HCT116 (cell line): ENCODE results near the gene ZNF600.

ENCODE experiments used
- ATF3 ChIP-seq: IDR thresholded peaks from 2 replicates; pipeline ENCODE4 v1.6.1; 2012
- CEBPB ChIP-seq: IDR thresholded peaks from 2 replicates; pipeline ENCODE4 v1.6.1; 2012; ENCODE audit warnings: low read depth
- CTCF ChIP-seq, 3 experiments: fragments of 200-600 bp in 1 of 3; sonication (generic) in 1 of 3; IDR thresholded peaks in 2 of 3; conservative IDR thresholded peaks in 1 of 3; 2 replicates each; pipeline ENCODE4 v1.5.1; 2012 to 2017; ENCODE audit warnings: low read depth in 2 of 3, low read length in 2 of 3, antibody characterized with exemption in 1 of 3, borderline replicate concordance in 1 of 3, control low read depth in 1 of 3, mild to moderate bottlenecking in 1 of 3, mixed read lengths in 1 of 3, mixed run types in 1 of 3, moderate library complexity in 1 of 3; ENCODE audit not compliant: insufficient read depth in 1 of 3
- EZH2 ChIP-seq: fragments of 200-600 bp; sonication (generic); IDR thresholded peaks from 2 replicates; pipeline ENCODE4 v1.6.1; 2017; ENCODE audit warnings: antibody characterized with exemption, mixed run types
- EZH2phosphoT487 ChIP-seq: fragments of 200-600 bp; IDR thresholded peaks from 2 replicates; pipeline ENCODE4 v1.6.1; 2018; ENCODE audit warnings: antibody characterized with exemption, borderline replicate concordance
- POLR2A ChIP-seq: IDR thresholded peaks from 2 replicates; pipeline ENCODE4 v1.7.0; 2011; ENCODE audit warnings: borderline replicate concordance; ENCODE audit not compliant: insufficient read depth, insufficient read length; ENCODE audit errors: extremely low read depth
- POLR2AphosphoS5 ChIP-seq: IDR thresholded peaks from 2 replicates; pipeline ENCODE4 v1.6.1; 2011; ENCODE audit warnings: mild to moderate bottlenecking, low read depth, low read length, moderate library complexity
- REST ChIP-seq: IDR thresholded peaks from 2 replicates; pipeline ENCODE4 v1.6.1; 2012; ENCODE audit warnings: low read depth
- SIN3A ChIP-seq: IDR thresholded peaks from 2 replicates; pipeline ENCODE4 v1.6.1; 2012; ENCODE audit warnings: low read depth
- SP1 ChIP-seq: IDR thresholded peaks from 2 replicates; pipeline ENCODE4 v1.6.1; 2012; ENCODE audit warnings: low read depth
- YY1 ChIP-seq: IDR thresholded peaks from 2 replicates; pipeline ENCODE4 v1.6.1; 2011; ENCODE audit warnings: low read length, low read depth, moderate library complexity, mild to moderate bottlenecking; ENCODE audit not compliant: insufficient replicate concordance; ENCODE audit errors: extremely low read depth
- ZNF274 ChIP-seq: fragments of 200-500 bp; sonication (Bioruptor generic); IDR thresholded peaks from 2 replicates; pipeline ENCODE4 v1.6.1; 2014; ENCODE audit warnings: mild to moderate bottlenecking, low read depth, low read length, inconsistent platforms
- TF ChIP-seq, protein P1 (sequence below): IDR thresholded peaks from 2 replicates; pipeline ENCODE4 v1.6.1; 2011; ENCODE audit warnings: mild to moderate bottlenecking, low read length, moderate library complexity; ENCODE audit not compliant: insufficient replicate concordance; ENCODE audit errors: extremely low read depth

- TF ChIP-seq CTCF (IDR thresholded peaks at IDR 0.05 in 2 of 3, conservative IDR thresholded peaks at IDR 0.05 in 1 of 3; ENCODE audit: borderline replicate concordance in 1 of 3, insufficient read depth in 1 of 3, low read depth in 2 of 3, low read length in 2 of 3) (no peak), POLR2A (no peak), POLR2AphosphoS5 (no peak), REST (no peak), EZH2 (no peak), SIN3A (no peak), ZNF274 (no peak), SP1 (no peak), EZH2phosphoT487 (no peak), YY1 (no peak), CEBPB (no peak), ATF3 (no peak)
- TF ChIP-seq, protein P1, sequence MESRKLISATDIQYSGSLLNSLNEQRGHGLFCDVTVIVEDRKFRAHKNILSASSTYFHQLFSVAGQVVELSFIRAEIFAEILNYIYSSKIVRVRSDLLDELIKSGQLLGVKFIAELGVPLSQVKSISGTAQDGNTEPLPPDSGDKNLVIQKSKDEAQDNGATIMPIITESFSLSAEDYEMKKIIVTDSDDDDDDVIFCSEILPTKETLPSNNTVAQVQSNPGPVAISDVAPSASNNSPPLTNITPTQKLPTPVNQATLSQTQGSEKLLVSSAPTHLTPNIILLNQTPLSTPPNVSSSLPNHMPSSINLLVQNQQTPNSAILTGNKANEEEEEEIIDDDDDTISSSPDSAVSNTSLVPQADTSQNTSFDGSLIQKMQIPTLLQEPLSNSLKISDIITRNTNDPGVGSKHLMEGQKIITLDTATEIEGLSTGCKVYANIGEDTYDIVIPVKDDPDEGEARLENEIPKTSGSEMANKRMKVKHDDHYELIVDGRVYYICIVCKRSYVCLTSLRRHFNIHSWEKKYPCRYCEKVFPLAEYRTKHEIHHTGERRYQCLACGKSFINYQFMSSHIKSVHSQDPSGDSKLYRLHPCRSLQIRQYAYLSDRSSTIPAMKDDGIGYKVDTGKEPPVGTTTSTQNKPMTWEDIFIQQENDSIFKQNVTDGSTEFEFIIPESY, result no peak
Observed at GRCh38 chr19:52735734-52736133, 50.9 kb downstream of the ZNF600 start.
